ENCODE results near the gene LMOD1.
"Not testable (repeated sequence)": the region's sequence is repeated elsewhere in the genome, so short reads cannot be mapped to it uniquely, and the experiment has no call there.

The LMOD1 gene

GRCh38 chr1:201946224-201946908, at the start of gene LMOD1:
LMOD1 (minus strand) TSS chr1:201946548; CDS start chr1:201946340, 208 bp downstream.
- DNase-seq (ENCODE audit: low read depth) = peak; percentile 81

- DNase-seq (ENCODE audit: low read depth) = no peak
Measured at GRCh38 chr1:201990427-201990826, 44.1 kb upstream of the LMOD1 start.

GRCh38 chr1:201989354-201990128, 43.2 kb upstream of the LMOD1 start:
- no peak for DNase-seq (ENCODE audit: low read depth)

GRCh38 chr1:201988601-201989000, 42.3 kb upstream of the LMOD1 start:
- DNase-seq (ENCODE audit: low read depth) = no peak

- DNase-seq (ENCODE audit: low read depth) = no peak
Measured at GRCh38 chr1:201985355-201985754, 39.0 kb upstream of the LMOD1 start.

- DNase-seq (ENCODE audit: low read depth) = no peak
Measured at GRCh38 chr1:201984446-201984845, 38.1 kb upstream of the LMOD1 start.

- DNase-seq (ENCODE audit: low read depth) = no peak
Measured at GRCh38 chr1:201983380-201983805, 37.0 kb upstream of the LMOD1 start.

GRCh38 chr1:201982623-201983379, 36.5 kb upstream of the LMOD1 start, which contains the start of gene RNPEP:
RNPEP (plus strand) TSS chr1:201982648; CDS start chr1:201982667, 19 bp downstream.
- peak; percentile 62 for DNase-seq (ENCODE audit: low read depth)

- no peak for DNase-seq (ENCODE audit: low read depth)
Measured at GRCh38 chr1:201982082-201982622, 35.8 kb upstream of the LMOD1 start.

- no peak for DNase-seq (ENCODE audit: low read depth)
Measured at GRCh38 chr1:201970334-201971159, 24.2 kb upstream of the LMOD1 start.

- no peak for DNase-seq (ENCODE audit: low read depth)
Measured at GRCh38 chr1:201968202-201968925, 22.0 kb upstream of the LMOD1 start.

- no peak for DNase-seq (ENCODE audit: low read depth)
Measured at GRCh38 chr1:201966171-201966570, 19.8 kb upstream of the LMOD1 start.

GRCh38 chr1:201964261-201964660, 17.9 kb upstream of the LMOD1 start:
- no peak for DNase-seq (ENCODE audit: low read depth)

- DNase-seq (ENCODE audit: low read depth) = not testable (repeated sequence)
Measured at GRCh38 chr1:201962382-201962781, 16.0 kb upstream of the LMOD1 start.

- DNase-seq (ENCODE audit: low read depth) = no peak
Measured at GRCh38 chr1:201958348-201958747, 12.0 kb upstream of the LMOD1 start.

- no peak for DNase-seq (ENCODE audit: low read depth)
Measured at GRCh38 chr1:201955729-201956143, 9.4 kb upstream of the LMOD1 start.

GRCh38 chr1:201955009-201955728, 8.8 kb upstream of the LMOD1 start, which contains the start of gene TIMM17A:
TIMM17A (plus strand) TSS chr1:201955503; CDS start chr1:201955527, 24 bp downstream.
- DNase-seq (ENCODE audit: low read depth) = peak; percentile 96

GRCh38 chr1:201954263-201955008, 8.1 kb upstream of the LMOD1 start:
- DNase-seq (ENCODE audit: low read depth) = no peak

GRCh38 chr1:201949491-201949890, 3.1 kb upstream of the LMOD1 start:
- no peak for DNase-seq (ENCODE audit: low read depth)

All from fibroblast of the conjunctiva (primary cell).